Neural crest cell (in vitro differentiated cells): Measurements from ENCODE around the gene CYP1B1. TPM values are rescaled to one million over a fixed set of nuclear protein-coding genes. Genes with fewer than 3 reads are reported as not detected.

ENCODE experiments used
- DNase-seq: peaks from one replicate; pipeline ENCODE4 v3.0.0; 2021; ENCODE audit warnings: low read depth, mixed read lengths, low spot score
- H3K27ac Mint-ChIP-seq: one replicate; pipeline ENCODE4 v1.8.0; 2021; ENCODE audit warnings: mild to moderate bottlenecking, mixed read lengths; ENCODE audit not compliant: unreplicated experiment
- H3K27me3 Mint-ChIP-seq: 2 replicates; pipeline ENCODE4 v1.8.0; 2021; ENCODE audit warnings: low read depth, mild to moderate bottlenecking, mixed read lengths
- H3K36me3 Mint-ChIP-seq: 2 replicates; pipeline ENCODE4 v1.8.0; 2021; ENCODE audit warnings: low read depth, mild to moderate bottlenecking, mixed read lengths
- H3K4me1 Mint-ChIP-seq: 2 replicates; pipeline ENCODE4 v1.8.0; 2021; ENCODE audit warnings: mixed read lengths
- H3K4me3 Mint-ChIP-seq: one replicate; pipeline ENCODE4 v1.8.0; 2021; ENCODE audit warnings: mild to moderate bottlenecking, mixed read lengths
- H3K9me3 Mint-ChIP-seq: 2 replicates; pipeline ENCODE4 v1.8.0; 2021; ENCODE audit warnings: mixed read lengths
- total RNA-seq: library from RNA; stranded (reverse); gene quantifications from 2 replicates; pipeline ENCODE4 v1.2.1, GENCODE V29; 2021
- TF ChIP-seq, protein P1 (sequence below): fragments of 200-600 bp; sonication (generic); conservative IDR thresholded peaks from 2 replicates; pipeline ENCODE4 v1.5.0; 2021; ENCODE audit warnings: antibody characterized with exemption, mild to moderate bottlenecking

CYP1B1 gene
- total RNA-seq, 1 donor from 2014 or later, result 16.4 TPM

GRCh38 chr2:38076152-38076709 is 280 bp upstream of the CYP1B1 start:
- H3K9me3 Mint-ChIP-seq, result no peaks in the 10 kb centered on the region
- peaks cover 17% of the 10 kb centered on the region for H3K4me1 Mint-ChIP-seq
- peak overlapping the region; percentile 25 for H3K27ac Mint-ChIP-seq
- peak; percentile 40 for DNase-seq
- no peaks in the 10 kb centered on the region for H3K36me3 Mint-ChIP-seq
- H3K4me3 Mint-ChIP-seq, result peak overlapping the region; percentile 84
- H3K27me3 Mint-ChIP-seq, result peaks cover 91% of the 10 kb centered on the region
- TF ChIP-seq, protein P1, sequence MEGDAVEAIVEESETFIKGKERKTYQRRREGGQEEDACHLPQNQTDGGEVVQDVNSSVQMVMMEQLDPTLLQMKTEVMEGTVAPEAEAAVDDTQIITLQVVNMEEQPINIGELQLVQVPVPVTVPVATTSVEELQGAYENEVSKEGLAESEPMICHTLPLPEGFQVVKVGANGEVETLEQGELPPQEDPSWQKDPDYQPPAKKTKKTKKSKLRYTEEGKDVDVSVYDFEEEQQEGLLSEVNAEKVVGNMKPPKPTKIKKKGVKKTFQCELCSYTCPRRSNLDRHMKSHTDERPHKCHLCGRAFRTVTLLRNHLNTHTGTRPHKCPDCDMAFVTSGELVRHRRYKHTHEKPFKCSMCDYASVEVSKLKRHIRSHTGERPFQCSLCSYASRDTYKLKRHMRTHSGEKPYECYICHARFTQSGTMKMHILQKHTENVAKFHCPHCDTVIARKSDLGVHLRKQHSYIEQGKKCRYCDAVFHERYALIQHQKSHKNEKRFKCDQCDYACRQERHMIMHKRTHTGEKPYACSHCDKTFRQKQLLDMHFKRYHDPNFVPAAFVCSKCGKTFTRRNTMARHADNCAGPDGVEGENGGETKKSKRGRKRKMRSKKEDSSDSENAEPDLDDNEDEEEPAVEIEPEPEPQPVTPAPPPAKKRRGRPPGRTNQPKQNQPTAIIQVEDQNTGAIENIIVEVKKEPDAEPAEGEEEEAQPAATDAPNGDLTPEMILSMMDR, result peak; percentile 70

DNA sequence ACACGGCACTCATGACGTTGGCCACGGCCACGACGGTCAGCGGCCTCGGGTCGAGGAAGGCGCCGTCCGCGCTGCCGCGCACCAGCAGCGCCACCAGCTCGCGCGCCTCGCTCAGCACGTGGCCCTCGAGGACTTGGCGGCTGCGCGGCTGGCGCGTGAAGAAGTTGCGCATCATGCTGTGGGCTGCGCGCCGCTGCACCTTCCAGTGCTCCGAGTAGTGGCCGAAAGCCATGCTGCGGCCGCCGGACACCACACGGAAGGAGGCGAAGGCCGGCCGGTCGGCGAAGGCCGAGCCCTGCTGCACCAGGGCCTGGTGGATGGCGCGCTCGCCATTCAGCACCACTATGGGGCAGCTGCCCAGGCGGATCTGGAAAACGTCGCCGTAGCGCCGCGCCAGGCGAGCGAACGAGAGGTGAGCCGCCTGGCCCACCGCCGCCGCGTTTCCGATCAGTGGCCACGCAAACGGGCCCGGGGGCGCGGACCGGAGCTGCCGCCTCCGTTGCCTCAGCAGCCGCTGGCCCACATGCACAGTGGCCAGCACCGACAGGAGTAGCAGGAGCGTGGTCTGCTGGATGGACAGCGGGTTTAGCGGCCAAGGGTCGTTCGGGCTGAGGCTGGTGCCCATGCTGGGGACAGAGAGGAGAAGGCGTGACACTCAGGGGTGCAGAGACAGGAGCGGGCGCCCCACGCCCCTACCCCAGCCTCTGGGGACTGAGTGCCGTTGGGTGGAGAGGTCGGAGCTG is 1.0 kb downstream of the CYP1B1 start:
- Mint-ChIP-seq H3K9me3 (no peaks in the 10 kb centered on the region), H3K4me1 (peaks cover 17% of the 10 kb centered on the region), H3K4me3 (peak overlapping the region; percentile 77), H3K27ac (no peak overlapping the region), H3K36me3 (no peaks in the 10 kb centered on the region), H3K27me3 (peaks cover 85% of the 10 kb centered on the region)
- DNase-seq, result peak; percentile 12
- TF ChIP-seq, protein P1, result peak; percentile 15

GRCh38 chr2:38074058-38074763 is 1.7 kb downstream of the CYP1B1 start:
- H3K9me3 Mint-ChIP-seq, result no peaks in the 10 kb centered on the region
- peak; percentile 11 for DNase-seq
- TF ChIP-seq, protein P1, result no peak
- peak overlapping the region; percentile 77 for H3K4me3 Mint-ChIP-seq
- H3K27me3 Mint-ChIP-seq, result peaks cover 83% of the 10 kb centered on the region
- H3K4me1 Mint-ChIP-seq, result peaks cover 17% of the 10 kb centered on the region
- no peaks in the 10 kb centered on the region for H3K36me3 Mint-ChIP-seq
- no peak overlapping the region for H3K27ac Mint-ChIP-seq

- H3K4me1 Mint-ChIP-seq, result peaks cover 17% of the 10 kb centered on the region
- DNase-seq, result no peak
Measured at GRCh38 chr2:38073211-38074057, 2.5 kb downstream of the CYP1B1 start.

More at GRCh38 chr2:38073211-38074057, 2.5 kb downstream of the CYP1B1 start:
- TF ChIP-seq, protein P1, result no peak
- peaks cover 75% of the 10 kb centered on the region for H3K27me3 Mint-ChIP-seq
- no peaks in the 10 kb centered on the region for H3K9me3 Mint-ChIP-seq
- H3K36me3 Mint-ChIP-seq, result no peaks in the 10 kb centered on the region
- no peak overlapping the region for H3K27ac Mint-ChIP-seq
- peak overlapping the region; percentile 77 for H3K4me3 Mint-ChIP-seq
